ENCODE results near the gene SEC24B.

SEC24B gene

DNA sequence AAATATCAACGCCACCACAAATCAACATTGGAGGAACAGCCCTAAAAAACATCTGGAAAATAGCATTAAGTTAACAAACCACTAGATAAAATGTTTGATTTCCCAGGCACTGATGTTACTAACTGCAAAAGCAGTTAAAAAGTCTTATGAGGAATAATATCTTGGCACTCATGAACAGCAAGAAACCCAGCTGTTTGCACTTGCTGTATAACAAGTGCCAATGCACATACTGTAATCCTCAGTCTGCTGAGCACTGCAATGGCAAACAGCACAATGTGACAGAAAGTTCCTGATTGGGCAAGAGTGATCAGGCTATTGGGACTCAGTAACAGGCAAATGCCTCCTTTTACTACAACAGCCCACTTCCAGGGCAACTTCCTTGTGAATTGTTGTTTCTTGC lies 20.8 kb upstream of the SEC24B start:
- H3K4me3 ChIP-seq (ENCODE audit: low read depth, low read length): no peak overlapping the region
- TF ChIP-seq, protein P1, sequence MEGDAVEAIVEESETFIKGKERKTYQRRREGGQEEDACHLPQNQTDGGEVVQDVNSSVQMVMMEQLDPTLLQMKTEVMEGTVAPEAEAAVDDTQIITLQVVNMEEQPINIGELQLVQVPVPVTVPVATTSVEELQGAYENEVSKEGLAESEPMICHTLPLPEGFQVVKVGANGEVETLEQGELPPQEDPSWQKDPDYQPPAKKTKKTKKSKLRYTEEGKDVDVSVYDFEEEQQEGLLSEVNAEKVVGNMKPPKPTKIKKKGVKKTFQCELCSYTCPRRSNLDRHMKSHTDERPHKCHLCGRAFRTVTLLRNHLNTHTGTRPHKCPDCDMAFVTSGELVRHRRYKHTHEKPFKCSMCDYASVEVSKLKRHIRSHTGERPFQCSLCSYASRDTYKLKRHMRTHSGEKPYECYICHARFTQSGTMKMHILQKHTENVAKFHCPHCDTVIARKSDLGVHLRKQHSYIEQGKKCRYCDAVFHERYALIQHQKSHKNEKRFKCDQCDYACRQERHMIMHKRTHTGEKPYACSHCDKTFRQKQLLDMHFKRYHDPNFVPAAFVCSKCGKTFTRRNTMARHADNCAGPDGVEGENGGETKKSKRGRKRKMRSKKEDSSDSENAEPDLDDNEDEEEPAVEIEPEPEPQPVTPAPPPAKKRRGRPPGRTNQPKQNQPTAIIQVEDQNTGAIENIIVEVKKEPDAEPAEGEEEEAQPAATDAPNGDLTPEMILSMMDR (IDR thresholded peaks at IDR 0.05; ENCODE audit: borderline replicate concordance, insufficient read depth, low read depth, low read length): no peak

DNA sequence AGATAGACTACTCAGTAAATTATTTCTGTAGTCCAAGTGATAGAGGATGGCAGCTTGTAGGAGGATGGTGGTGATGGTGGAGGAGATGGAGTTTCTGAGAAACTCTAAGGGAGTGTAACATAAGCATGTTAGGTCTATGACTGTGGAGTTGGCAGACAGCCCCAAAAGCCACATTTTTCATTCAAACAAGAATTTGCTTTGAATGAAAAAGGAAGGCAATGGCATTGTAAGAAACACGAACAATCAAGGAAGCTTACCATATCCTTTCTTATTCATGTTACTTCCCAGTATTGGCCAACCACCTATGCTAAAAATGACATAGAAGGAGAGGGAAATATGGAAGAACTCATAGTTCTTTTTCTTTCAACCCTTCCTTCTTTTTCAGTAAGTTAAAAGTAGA lies 18.7 kb upstream of the SEC24B start:
- no peak overlapping the region for H3K4me3 ChIP-seq (ENCODE audit: low read depth, low read length)
- TF ChIP-seq, protein P1 (IDR thresholded peaks at IDR 0.05; ENCODE audit: borderline replicate concordance, insufficient read depth, low read depth, low read length): no peak

DNA sequence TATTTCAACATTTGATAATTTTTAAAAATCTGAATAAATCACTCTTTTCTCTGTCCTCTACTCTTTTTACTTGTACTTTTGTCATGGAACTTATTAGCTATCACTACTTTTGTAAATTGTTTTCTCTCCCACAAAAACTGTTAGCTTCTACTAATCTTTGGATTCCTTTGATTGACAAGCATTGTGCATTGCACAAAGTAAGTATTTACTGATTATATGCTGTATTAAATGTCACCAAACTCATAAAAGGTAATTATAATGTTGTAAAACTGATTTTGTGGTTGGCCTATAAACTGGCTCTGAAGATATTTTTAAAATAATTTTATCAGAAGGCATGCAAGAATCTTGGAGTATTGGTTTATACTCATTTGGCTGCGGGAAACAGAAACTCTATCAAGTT lies 15.0 kb upstream of the SEC24B start:
- TF ChIP-seq, protein P1 (IDR thresholded peaks at IDR 0.05; ENCODE audit: borderline replicate concordance, insufficient read depth, low read depth, low read length): no peak
- no peak overlapping the region for H3K4me3 ChIP-seq (ENCODE audit: low read depth, low read length)

DNA sequence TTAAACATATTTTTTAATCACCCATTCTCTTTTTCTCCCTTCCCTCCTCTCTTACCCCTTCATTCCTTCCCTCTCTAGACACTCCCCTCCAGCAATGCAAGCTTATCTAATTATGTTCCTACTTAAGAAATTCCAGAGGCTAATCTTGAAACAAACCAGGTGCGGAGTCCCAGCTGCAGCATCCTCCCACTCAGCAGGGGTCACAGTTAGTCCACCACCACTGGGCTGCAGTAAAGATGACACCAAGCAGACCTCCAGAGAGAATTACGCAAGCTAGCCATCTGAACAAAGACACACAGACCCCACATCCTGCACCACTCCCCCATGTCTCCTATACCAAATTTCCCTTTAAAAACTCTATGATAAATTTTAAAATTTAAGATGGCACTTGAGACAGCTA lies 13.9 kb upstream of the SEC24B start:
- no peak overlapping the region for H3K4me3 ChIP-seq (ENCODE audit: low read depth, low read length)
- TF ChIP-seq, protein P1 (IDR thresholded peaks at IDR 0.05; ENCODE audit: borderline replicate concordance, insufficient read depth, low read depth, low read length): no peak

DNA sequence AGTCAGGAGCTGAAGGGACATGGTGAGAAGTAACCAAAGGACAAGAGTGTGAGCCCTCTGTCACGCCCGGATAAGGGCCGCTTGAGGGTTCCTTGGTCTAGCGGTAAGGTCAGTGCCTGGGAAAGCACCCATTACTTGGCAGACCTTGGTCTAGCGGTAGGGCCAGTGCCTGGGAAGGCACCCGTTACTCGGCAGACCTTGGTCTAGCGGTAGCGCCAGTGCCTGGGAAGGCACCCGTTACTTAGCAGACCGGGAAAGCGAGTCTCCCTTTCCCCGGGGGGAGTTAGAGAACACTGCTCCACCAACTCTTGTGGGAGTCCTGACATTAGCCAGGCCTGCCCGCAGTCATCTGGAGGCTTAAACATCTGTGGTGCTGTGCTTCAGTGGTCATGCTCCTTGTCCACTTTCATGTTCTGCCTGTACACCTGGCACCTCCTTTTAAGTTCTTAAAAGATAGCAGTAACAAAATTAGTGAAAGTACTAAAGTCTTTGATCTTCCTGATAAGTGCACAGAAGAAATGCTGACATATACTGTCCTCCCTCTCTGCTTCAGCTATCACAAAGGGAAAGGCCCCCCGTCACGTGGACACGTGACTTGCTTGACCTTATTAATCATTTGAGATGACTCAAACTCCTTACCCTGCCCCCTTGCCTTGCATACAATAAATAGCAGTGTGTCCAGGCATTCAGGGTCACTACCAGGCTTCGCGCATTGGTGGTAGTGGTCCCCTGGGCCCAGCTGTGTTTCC lies 9.3 kb upstream of the SEC24B start:
- no peak overlapping the region for H3K4me3 ChIP-seq (ENCODE audit: low read depth, low read length)
- TF ChIP-seq, protein P1 (IDR thresholded peaks at IDR 0.05; ENCODE audit: borderline replicate concordance, insufficient read depth, low read depth, low read length): no peak

DNA sequence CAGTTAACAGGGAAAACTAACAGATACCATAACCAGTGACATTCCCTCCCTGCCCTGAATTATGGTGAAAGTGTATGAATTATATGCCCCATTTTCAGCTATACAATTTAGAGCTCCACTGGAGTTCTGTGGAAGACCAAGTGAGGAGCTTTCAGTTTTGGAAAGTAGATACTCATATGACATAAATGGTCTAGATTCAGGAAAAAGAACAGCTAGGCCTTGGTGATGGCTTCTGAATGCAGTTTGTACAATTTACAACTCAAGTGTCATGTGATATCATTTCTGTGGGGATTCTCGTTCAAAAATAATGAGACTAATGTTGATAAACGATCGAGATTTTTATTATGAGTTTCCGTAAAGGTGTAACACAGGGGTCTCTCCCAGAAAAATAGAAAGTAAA lies 8.2 kb upstream of the SEC24B start:
- no peak overlapping the region for H3K4me3 ChIP-seq (ENCODE audit: low read depth, low read length)
- TF ChIP-seq, protein P1 (IDR thresholded peaks at IDR 0.05; ENCODE audit: borderline replicate concordance, insufficient read depth, low read depth, low read length): no peak

DNA sequence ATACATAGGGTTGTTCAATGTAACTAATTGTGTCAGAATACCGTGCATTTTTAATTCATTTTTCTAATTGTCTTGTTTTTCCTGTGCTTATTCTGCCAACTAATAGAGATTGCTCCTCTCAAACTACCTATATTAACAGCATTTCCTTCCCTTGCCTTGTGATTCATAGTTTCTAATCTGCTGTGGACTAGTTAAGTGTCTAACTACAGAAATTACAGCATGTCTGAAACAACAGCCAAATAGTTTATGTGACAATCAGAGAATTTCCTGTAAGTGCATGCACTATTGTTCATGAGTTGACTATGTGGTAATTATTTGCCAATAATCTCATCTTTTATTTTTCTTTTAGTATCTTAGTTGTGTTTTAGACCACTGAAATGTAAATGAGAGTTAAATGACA lies 4.1 kb upstream of the SEC24B start:
- TF ChIP-seq, protein P1 (IDR thresholded peaks at IDR 0.05; ENCODE audit: borderline replicate concordance, insufficient read depth, low read depth, low read length): no peak
- H3K4me3 ChIP-seq (ENCODE audit: low read depth, low read length): no peak overlapping the region

Data from GM12875 (cell line).